GM12892 (cell line): ENCODE measurements around the gene CAPZA1.

ENCODE experiments used
- DNase-seq: peaks from one replicate; pipeline ENCODE4 v3.0.0; 2011; ENCODE audit not compliant: insufficient read length
- FAIRE-seq: peaks from 2 replicates; lab custom pipeline; 2011; peaks lifted over from hg19 to GRCh38; lab: Jason Lieb, UNC
- POLR2A ChIP-seq: IDR thresholded peaks from 2 replicates; pipeline ENCODE4 v1.6.1; 2011; ENCODE audit warnings: low read depth, low read length, control low read depth
- POLR2AphosphoS5 ChIP-seq: IDR thresholded peaks from 2 replicates; pipeline ENCODE4 v1.6.1; 2011; ENCODE audit warnings: low read depth, low read length, control low read depth
- TAF1 ChIP-seq: IDR thresholded peaks from 2 replicates; pipeline ENCODE4 v1.6.1; 2011; ENCODE audit warnings: low read depth, mild to moderate bottlenecking, control low read depth, low read length, borderline replicate concordance

The CAPZA1 gene

DNA sequence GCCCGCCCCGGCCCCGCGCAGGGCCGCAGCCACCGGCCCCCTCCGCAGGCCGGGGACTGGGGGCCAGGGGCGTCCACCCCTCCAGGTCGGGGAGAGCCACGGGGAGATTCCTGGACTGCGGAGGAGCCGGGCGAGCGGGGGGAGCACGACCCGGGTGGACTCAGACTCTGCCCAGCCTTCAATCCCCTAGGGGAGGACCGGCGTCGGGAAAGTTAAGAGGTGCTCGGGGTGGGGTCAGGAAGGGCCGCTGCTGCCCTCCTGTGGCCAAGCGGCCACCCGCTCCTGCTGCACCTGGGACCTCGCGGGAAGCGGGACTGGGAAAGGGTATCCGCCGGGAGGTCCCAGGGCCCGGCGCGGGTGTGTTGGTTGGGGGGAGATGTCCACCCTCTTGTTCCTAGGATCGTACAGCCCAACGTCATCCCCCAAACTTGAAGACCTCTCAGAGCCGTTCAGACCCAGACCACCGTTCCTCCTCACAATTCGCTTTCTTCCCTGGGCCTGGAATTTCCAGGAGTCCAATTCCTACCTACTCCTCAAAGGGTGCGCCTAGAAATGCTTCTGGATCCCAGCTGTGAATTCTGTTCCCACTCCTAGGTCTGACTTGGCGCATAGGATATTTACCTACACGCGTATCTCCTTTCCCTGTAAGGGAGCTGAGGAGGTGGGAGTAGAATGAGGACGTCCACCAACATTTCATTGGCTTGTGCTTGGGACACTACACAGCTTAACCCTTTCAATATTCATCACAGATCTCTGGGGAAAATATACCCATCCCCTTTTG is 87.8 kb downstream of the CAPZA1 start:
- TF ChIP-seq POLR2A (no peak), TAF1 (no peak), POLR2AphosphoS5 (no peak)
- peak; percentile 79 for DNase-seq
- FAIRE-seq, result peak; percentile 54

DNA sequence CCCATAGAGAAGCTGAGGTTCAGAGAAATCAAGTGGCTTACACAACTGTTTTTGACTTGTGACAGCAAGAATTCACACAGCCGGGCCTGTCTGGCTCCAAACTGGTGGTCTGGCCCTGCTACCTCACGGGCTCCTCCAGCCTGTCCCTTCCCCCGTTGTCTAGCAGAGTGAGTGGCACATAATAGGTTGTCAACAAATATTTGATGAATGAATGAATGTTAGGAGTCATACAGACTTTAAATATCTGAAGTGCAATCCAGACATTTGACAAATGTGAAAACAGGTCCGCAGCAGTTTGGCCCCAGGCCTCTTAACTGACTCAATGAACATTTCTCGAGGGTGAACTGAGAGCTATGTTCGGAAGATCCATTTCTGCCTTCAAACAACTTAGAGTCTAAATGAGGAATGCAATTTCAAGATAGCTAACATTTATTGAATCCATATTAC is 88.4 kb downstream of the CAPZA1 start:
- DNase-seq (no peak), FAIRE-seq (no peak)
- TF ChIP-seq POLR2A, result no peak
- TF ChIP-seq POLR2AphosphoS5, result no peak

GRCh38 chr1:112708489-112708888 is 88.9 kb downstream of the CAPZA1 start:
- TF ChIP-seq TAF1 (no peak), POLR2AphosphoS5 (no peak), POLR2A (no peak)
- no peak for DNase-seq

DNA sequence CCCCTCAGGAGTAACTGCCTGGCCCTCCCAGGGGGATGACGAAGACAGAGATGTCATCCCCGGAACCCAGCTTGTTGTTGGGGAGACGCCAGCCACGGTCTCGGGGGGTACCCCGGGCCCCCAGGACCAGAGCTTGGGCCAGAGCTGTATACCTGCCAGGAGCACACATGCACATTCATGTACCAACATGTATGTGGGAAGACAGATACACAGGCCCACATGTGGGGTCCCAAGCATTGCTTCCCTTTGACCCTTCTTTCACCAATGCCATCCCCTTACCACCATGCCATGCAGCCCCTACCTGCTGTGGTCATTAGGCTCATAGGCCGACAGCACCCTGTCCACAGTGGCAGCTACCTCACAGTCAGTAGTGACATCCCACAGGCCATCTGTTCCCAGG is 90.5 kb downstream of the CAPZA1 start:
- FAIRE-seq (no peak), DNase-seq (no peak)
- no peak for TF ChIP-seq TAF1
- no peak for TF ChIP-seq POLR2A
- TF ChIP-seq POLR2AphosphoS5, result no peak

More at GRCh38 chr1:112708489-112708888, 88.9 kb downstream of the CAPZA1 start:
- no peak for FAIRE-seq

- no peak for FAIRE-seq
- no peak for TF ChIP-seq POLR2AphosphoS5
- TF ChIP-seq POLR2A, result no peak
- TF ChIP-seq TAF1, result no peak
- DNase-seq, result no peak
Observed at GRCh38 chr1:112710586-112710985, 91.0 kb downstream of the CAPZA1 start.

- DNase-seq, result no peak
- no peak for FAIRE-seq
- TF ChIP-seq POLR2AphosphoS5 (no peak), POLR2A (no peak), TAF1 (no peak)
Observed at GRCh38 chr1:112711041-112711440, 91.4 kb downstream of the CAPZA1 start.

DNA sequence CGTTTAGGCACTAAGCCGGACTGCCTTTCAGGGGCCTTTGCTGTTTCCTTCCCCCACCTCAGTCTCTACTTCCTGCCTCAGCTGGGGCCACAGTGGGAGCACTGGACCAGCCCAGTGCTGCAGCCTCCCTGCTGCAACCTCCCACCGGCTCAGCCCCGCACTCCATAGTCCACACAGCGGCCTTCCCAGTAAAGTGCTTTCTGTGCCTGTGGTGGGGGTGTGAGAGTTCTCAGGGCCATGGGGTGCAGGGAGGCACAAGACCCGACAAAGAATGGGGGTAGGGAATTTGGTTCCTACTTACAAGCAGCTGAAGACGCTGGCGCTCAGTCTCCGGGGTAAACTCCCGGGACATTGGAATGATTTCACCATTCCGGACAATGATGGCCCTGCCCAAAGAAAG is 92.0 kb downstream of the CAPZA1 start:
- DNase-seq, result no peak
- no peak for TF ChIP-seq POLR2AphosphoS5
- no peak for TF ChIP-seq TAF1
- no peak for TF ChIP-seq POLR2A
- no peak for FAIRE-seq

- DNase-seq (no peak), FAIRE-seq (no peak)
- TF ChIP-seq POLR2AphosphoS5 (no peak), TAF1 (no peak), POLR2A (no peak)
Observed at GRCh38 chr1:112712191-112712590, 92.6 kb downstream of the CAPZA1 start.

DNA sequence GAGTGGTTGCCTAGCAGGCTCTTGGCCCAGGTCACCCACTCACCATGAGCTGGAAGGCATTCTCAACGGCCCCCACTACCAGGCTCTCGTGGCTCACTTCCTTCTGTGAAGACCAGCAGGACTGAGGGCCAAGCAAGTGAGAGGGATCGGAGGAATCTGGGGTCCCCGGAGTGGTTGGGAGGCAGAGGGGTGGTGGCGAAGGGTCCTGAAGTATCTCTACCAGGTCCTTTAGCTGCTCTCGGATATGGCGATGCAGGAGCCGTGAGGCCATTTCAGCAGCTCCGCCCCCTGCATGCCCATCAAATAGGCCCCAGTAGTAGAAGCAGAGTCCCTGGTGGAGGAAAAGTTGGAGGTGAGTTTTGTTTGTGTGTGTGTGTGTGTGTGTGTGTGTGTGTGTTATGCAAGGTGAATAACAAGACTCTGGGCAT is 93.1 kb downstream of the CAPZA1 start:
- DNase-seq (no peak), FAIRE-seq (no peak)
- no peak for TF ChIP-seq POLR2AphosphoS5
- no peak for TF ChIP-seq POLR2A
- no peak for TF ChIP-seq TAF1

GRCh38 chr1:112713466-112714312 is 94.1 kb downstream of the CAPZA1 start:
- peak; percentile 74 for FAIRE-seq

More at GRCh38 chr1:112713466-112714312, 94.1 kb downstream of the CAPZA1 start:
- DNase-seq, result peak; percentile 51
- no peak for TF ChIP-seq POLR2AphosphoS5
- no peak for TF ChIP-seq TAF1
- no peak for TF ChIP-seq POLR2A
